ENCODE results near the gene KCND2.
"Not testable (repeated sequence)": the region's sequence is repeated elsewhere in the genome, so short reads cannot be mapped to it uniquely, and the experiment has no call there.

The KCND2 gene

GRCh38 chr7:120684463-120684862, 411.5 kb downstream of the KCND2 start:
- no peaks in the 10 kb centered on the region for H3K36me3 ChIP-seq (ENCODE audit: insufficient read depth, low read length)
- no peak overlapping the region for H2AFZ ChIP-seq (ENCODE audit: low read length, unreplicated experiment)
- H3K4me1 ChIP-seq (ENCODE audit: control insufficient read depth, insufficient read depth, low read length, unreplicated experiment), result no peaks in the 10 kb centered on the region
- H3K79me2 ChIP-seq (ENCODE audit: control insufficient read depth, insufficient read depth, low read length, unreplicated experiment), result no peaks in the 10 kb centered on the region
- no peak overlapping the region for H3K4me3 ChIP-seq (ENCODE audit: low read depth, low read length)
- no peak overlapping the region for H3K27ac ChIP-seq (ENCODE audit: low read depth, low read length)
- no peaks in the 10 kb centered on the region for H3K27me3 ChIP-seq (ENCODE audit: insufficient read depth, low read length)

- H3K27ac ChIP-seq (ENCODE audit: low read depth, low read length), result no peak overlapping the region
- no peak overlapping the region for H3K4me3 ChIP-seq (ENCODE audit: low read depth, low read length)
- no peaks in the 10 kb centered on the region for H3K36me3 ChIP-seq (ENCODE audit: insufficient read depth, low read length)
- H3K4me1 ChIP-seq (ENCODE audit: control insufficient read depth, insufficient read depth, low read length, unreplicated experiment), result no peaks in the 10 kb centered on the region
- no peak overlapping the region for H2AFZ ChIP-seq (ENCODE audit: low read length, unreplicated experiment)
- no peaks in the 10 kb centered on the region for H3K79me2 ChIP-seq (ENCODE audit: control insufficient read depth, insufficient read depth, low read length, unreplicated experiment)
- no peaks in the 10 kb centered on the region for H3K27me3 ChIP-seq (ENCODE audit: insufficient read depth, low read length)
These were observed 418.9 kb downstream of the KCND2 start for GRCh38 chr7:120691915-120692314.

- H3K4me3 ChIP-seq (ENCODE audit: low read depth, low read length), result no peak overlapping the region
- no peaks in the 10 kb centered on the region for H3K4me1 ChIP-seq (ENCODE audit: control insufficient read depth, insufficient read depth, low read length, unreplicated experiment)
- no peaks in the 10 kb centered on the region for H3K27me3 ChIP-seq (ENCODE audit: insufficient read depth, low read length)
- H3K36me3 ChIP-seq (ENCODE audit: insufficient read depth, low read length), result no peaks in the 10 kb centered on the region
- no peaks in the 10 kb centered on the region for H3K79me2 ChIP-seq (ENCODE audit: control insufficient read depth, insufficient read depth, low read length, unreplicated experiment)
- no peak overlapping the region for H2AFZ ChIP-seq (ENCODE audit: low read length, unreplicated experiment)
- no peak overlapping the region for H3K27ac ChIP-seq (ENCODE audit: low read depth, low read length)
These were observed 422.9 kb downstream of the KCND2 start for GRCh38 chr7:120695848-120696247.

- Histone ChIP-seq H3K27me3 (ENCODE audit: insufficient read depth, low read length) (no peaks in the 10 kb centered on the region), H3K4me3 (ENCODE audit: low read depth, low read length) (no peak overlapping the region), H3K27ac (ENCODE audit: low read depth, low read length) (no peak overlapping the region), H2AFZ (ENCODE audit: low read length, unreplicated experiment) (no peak overlapping the region), H3K36me3 (ENCODE audit: insufficient read depth, low read length) (no peaks in the 10 kb centered on the region), H3K79me2 (ENCODE audit: control insufficient read depth, insufficient read depth, low read length, unreplicated experiment) (no peaks in the 10 kb centered on the region), H3K4me1 (ENCODE audit: control insufficient read depth, insufficient read depth, low read length, unreplicated experiment) (no peaks in the 10 kb centered on the region)
These were observed 427.8 kb downstream of the KCND2 start for GRCh38 chr7:120700796-120701195.

- not testable (repeated sequence) for H3K36me3 ChIP-seq (ENCODE audit: insufficient read depth, low read length); H3K27ac ChIP-seq (ENCODE audit: low read depth, low read length); H3K79me2 ChIP-seq (ENCODE audit: control insufficient read depth, insufficient read depth, low read length, unreplicated experiment); H3K4me1 ChIP-seq (ENCODE audit: control insufficient read depth, insufficient read depth, low read length, unreplicated experiment); H3K4me3 ChIP-seq (ENCODE audit: low read depth, low read length); H2AFZ ChIP-seq (ENCODE audit: low read length, unreplicated experiment); H3K27me3 ChIP-seq (ENCODE audit: insufficient read depth, low read length)
These were observed 429.4 kb downstream of the KCND2 start for GRCh38 chr7:120702408-120702807.

GRCh38 chr7:120703585-120704240, 430.7 kb downstream of the KCND2 start:
- Histone ChIP-seq H3K27ac (ENCODE audit: low read depth, low read length) (no peak overlapping the region), H3K4me3 (ENCODE audit: low read depth, low read length) (no peak overlapping the region), H3K79me2 (ENCODE audit: control insufficient read depth, insufficient read depth, low read length, unreplicated experiment) (no peaks in the 10 kb centered on the region), H3K36me3 (ENCODE audit: insufficient read depth, low read length) (no peaks in the 10 kb centered on the region), H2AFZ (ENCODE audit: low read length, unreplicated experiment) (no peak overlapping the region), H3K4me1 (ENCODE audit: control insufficient read depth, insufficient read depth, low read length, unreplicated experiment) (no peaks in the 10 kb centered on the region), H3K27me3 (ENCODE audit: insufficient read depth, low read length) (no peaks in the 10 kb centered on the region)

- H3K36me3 ChIP-seq (ENCODE audit: insufficient read depth, low read length), result no peaks in the 10 kb centered on the region
- no peak overlapping the region for H2AFZ ChIP-seq (ENCODE audit: low read length, unreplicated experiment)
- H3K27ac ChIP-seq (ENCODE audit: low read depth, low read length), result no peak overlapping the region
- no peak overlapping the region for H3K4me3 ChIP-seq (ENCODE audit: low read depth, low read length)
- no peaks in the 10 kb centered on the region for H3K4me1 ChIP-seq (ENCODE audit: control insufficient read depth, insufficient read depth, low read length, unreplicated experiment)
- H3K79me2 ChIP-seq (ENCODE audit: control insufficient read depth, insufficient read depth, low read length, unreplicated experiment), result no peaks in the 10 kb centered on the region
- no peaks in the 10 kb centered on the region for H3K27me3 ChIP-seq (ENCODE audit: insufficient read depth, low read length)
These were observed 436.4 kb downstream of the KCND2 start for GRCh38 chr7:120709252-120709971.

GRCh38 chr7:120709972-120710320, 437.0 kb downstream of the KCND2 start:
- H3K36me3 ChIP-seq (ENCODE audit: insufficient read depth, low read length), result no peaks in the 10 kb centered on the region
- H3K4me3 ChIP-seq (ENCODE audit: low read depth, low read length), result no peak overlapping the region
- H3K27me3 ChIP-seq (ENCODE audit: insufficient read depth, low read length), result no peaks in the 10 kb centered on the region
- no peak overlapping the region for H3K27ac ChIP-seq (ENCODE audit: low read depth, low read length)
- H2AFZ ChIP-seq (ENCODE audit: low read length, unreplicated experiment), result no peak overlapping the region
- H3K79me2 ChIP-seq (ENCODE audit: control insufficient read depth, insufficient read depth, low read length, unreplicated experiment), result no peaks in the 10 kb centered on the region
- H3K4me1 ChIP-seq (ENCODE audit: control insufficient read depth, insufficient read depth, low read length, unreplicated experiment), result no peaks in the 10 kb centered on the region

- peaks cover 4% of the 10 kb centered on the region for H3K4me1 ChIP-seq (ENCODE audit: control insufficient read depth, insufficient read depth, low read length, unreplicated experiment)
- H3K79me2 ChIP-seq (ENCODE audit: control insufficient read depth, insufficient read depth, low read length, unreplicated experiment), result no peaks in the 10 kb centered on the region
- H3K4me3 ChIP-seq (ENCODE audit: low read depth, low read length), result no peak overlapping the region
These were observed 442.0 kb downstream of the KCND2 start for GRCh38 chr7:120714945-120715344.

GRCh38 chr7:120716307-120716706, 443.3 kb downstream of the KCND2 start:
- no peak overlapping the region for H2AFZ ChIP-seq (ENCODE audit: low read length, unreplicated experiment)
- no peaks in the 10 kb centered on the region for H3K36me3 ChIP-seq (ENCODE audit: insufficient read depth, low read length)
- no peak overlapping the region for H3K27ac ChIP-seq (ENCODE audit: low read depth, low read length)
- H3K4me1 ChIP-seq (ENCODE audit: control insufficient read depth, insufficient read depth, low read length, unreplicated experiment), result peaks cover 4% of the 10 kb centered on the region
- H3K79me2 ChIP-seq (ENCODE audit: control insufficient read depth, insufficient read depth, low read length, unreplicated experiment), result no peaks in the 10 kb centered on the region
- H3K27me3 ChIP-seq (ENCODE audit: insufficient read depth, low read length), result no peaks in the 10 kb centered on the region
- no peak overlapping the region for H3K4me3 ChIP-seq (ENCODE audit: low read depth, low read length)

More at GRCh38 chr7:120714945-120715344, 442.0 kb downstream of the KCND2 start:
- Histone ChIP-seq H3K27ac (ENCODE audit: low read depth, low read length) (no peak overlapping the region), H2AFZ (ENCODE audit: low read length, unreplicated experiment) (no peak overlapping the region), H3K36me3 (ENCODE audit: insufficient read depth, low read length) (no peaks in the 10 kb centered on the region), H3K27me3 (ENCODE audit: insufficient read depth, low read length) (no peaks in the 10 kb centered on the region)

- Histone ChIP-seq H3K4me3 (ENCODE audit: low read depth, low read length) (no peak overlapping the region), H3K27me3 (ENCODE audit: insufficient read depth, low read length) (no peaks in the 10 kb centered on the region), H3K79me2 (ENCODE audit: control insufficient read depth, insufficient read depth, low read length, unreplicated experiment) (no peaks in the 10 kb centered on the region), H3K4me1 (ENCODE audit: control insufficient read depth, insufficient read depth, low read length, unreplicated experiment) (peaks cover 4% of the 10 kb centered on the region), H2AFZ (ENCODE audit: low read length, unreplicated experiment) (no peak overlapping the region), H3K36me3 (ENCODE audit: insufficient read depth, low read length) (no peaks in the 10 kb centered on the region), H3K27ac (ENCODE audit: low read depth, low read length) (no peak overlapping the region)
These were observed 444.2 kb downstream of the KCND2 start for GRCh38 chr7:120717166-120717565.

Data from ACC112 (cell line).